ENCODE measurements around the gene CALU.

Gene CALU

DNA sequence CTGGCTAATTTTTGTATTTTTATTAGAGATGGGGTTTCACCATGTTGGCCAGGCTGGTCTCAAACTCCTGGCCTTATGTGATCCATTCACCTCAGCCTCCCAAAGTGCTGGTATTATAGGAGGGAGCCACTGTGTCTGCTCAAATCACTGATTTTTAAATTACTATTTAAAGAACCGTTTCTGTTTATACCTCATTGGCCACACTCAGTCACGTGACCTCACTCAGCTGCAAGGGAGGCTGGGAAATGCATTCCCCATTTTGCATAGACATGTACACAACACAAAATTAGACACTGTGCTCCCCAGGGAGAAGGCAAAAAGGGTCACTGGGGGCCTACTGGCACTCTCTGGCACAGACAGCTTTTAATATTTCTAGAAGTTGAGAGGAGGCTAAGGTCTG lies 13.6 kb upstream of the CALU start:
- no peak for DNase-seq

DNA sequence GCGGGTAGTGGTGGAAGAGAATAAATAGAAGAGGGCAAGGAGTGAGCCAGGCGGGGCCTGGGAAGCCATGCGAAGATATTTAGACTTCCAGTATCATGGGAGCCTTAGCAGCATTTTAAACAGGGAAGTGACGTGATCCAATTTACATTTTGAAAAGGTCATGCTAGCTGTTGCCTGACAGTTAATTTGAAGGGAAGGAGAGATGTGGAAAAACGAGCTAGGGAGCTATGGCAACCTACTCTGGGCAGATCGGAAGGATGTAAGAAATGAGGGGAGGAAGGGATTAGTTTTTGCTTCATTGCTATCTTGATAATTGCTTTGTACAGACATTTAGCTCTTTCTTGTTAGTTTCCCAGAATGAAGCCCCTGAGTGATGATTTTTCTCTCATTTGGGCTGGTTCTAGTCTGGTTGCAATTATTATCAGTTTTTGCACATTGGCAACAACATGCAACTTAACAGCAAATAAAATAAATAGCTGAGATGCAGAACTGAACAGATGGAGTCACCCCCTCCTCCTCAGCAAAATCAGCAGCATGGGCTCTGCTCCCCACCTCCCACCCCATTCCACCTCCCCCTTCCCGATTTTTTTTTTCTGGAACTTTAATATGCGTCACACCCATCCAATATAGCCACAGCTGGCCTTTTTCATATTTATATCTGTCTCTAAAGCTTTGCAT lies 13.0 kb upstream of the CALU start:
- DNase-seq: no peak

DNA sequence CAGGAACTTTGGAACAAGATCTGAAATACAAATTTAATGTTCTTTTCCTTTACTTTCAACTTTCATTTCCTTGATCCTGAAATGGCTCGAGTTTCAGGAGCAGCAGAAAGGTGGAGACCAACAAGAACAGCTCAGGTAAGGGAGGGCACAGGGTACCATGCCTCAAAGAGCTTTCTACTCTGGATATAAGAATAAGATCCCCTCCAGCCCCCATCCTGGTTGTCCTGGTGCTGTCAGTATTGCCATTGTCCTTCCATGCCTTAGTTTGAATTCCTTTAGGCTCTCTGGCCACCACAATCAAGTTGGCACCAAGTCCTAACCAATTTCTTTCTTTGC lies 12.5 kb upstream of the CALU start:
- no peak for DNase-seq

DNA sequence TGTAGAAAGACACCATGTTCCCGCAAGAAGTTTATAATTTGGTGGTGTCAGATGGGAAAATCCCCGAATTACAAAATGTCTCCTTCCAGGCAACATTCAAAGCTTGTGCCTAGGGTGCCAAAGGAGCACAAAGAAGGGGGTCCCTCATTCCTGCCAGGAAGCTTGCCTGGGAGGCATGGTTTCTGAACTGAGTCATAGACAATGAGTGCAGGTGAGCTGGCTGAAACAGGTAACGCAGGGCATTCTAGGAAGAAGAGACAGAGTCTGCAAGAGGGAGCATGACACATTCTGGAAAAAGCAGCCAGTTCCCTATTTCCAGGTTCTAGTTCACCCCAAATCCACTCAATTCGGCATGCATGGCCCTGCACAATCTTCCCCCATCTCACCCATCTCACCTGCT lies 11.9 kb upstream of the CALU start:
- no peak for DNase-seq

DNA sequence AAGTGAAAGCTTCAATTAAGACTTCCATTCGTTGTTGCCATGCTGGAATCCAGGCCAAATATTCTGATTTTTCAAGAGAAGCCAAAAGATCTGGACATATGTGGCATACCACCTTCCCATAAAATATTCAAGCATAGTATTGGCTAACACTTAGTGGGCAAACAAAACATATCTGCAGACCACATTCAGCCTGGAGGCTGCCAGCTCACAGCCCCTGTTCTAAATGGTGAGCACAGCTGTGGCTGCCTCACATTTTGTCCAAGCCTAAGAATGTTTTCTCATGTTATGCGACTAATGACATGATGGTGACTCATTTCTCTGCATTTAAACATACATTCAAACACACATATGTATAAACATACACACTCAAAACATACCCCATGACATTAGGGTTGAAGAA lies 10.6 kb upstream of the CALU start:
- DNase-seq: no peak

DNA sequence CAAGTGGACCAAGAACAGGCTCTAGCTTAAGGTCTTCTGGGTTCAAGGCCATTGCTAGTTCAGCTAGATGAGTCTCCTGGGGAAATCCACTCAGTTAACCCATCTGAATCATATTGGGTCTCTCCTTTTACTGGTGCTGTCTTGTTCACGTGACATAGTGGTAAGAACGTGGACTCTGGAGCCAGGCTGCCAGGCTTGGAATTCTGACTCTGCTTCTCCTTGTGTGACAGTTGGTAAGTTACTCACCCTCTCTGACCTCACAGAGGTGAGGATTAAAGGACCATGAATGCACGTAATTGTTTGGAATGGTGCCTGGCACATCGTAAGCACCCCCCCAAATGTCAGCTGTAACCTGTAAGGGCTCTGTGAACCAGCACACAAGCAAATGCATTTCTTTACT lies 9.7 kb upstream of the CALU start:
- no peak for DNase-seq

DNA sequence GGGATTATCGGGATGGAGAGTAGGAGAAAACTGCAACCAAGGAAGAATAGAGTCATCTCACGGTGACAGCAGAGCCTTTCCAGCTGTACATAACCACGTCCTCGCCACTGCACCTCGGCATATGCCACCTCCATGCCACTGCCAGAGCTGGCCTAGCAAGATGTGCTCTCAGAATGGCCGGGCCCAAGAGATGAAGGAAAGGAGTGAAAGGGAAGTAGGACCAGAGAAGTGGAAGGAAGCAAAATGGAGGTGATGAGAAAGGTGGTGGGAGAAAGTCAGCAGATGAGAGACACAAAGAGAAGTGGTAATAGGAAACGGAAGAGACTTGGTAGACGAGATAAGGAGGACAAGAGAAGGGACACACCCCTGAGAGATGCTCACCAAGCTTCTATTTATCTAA lies 8.0 kb upstream of the CALU start:
- no peak for DNase-seq

DNA sequence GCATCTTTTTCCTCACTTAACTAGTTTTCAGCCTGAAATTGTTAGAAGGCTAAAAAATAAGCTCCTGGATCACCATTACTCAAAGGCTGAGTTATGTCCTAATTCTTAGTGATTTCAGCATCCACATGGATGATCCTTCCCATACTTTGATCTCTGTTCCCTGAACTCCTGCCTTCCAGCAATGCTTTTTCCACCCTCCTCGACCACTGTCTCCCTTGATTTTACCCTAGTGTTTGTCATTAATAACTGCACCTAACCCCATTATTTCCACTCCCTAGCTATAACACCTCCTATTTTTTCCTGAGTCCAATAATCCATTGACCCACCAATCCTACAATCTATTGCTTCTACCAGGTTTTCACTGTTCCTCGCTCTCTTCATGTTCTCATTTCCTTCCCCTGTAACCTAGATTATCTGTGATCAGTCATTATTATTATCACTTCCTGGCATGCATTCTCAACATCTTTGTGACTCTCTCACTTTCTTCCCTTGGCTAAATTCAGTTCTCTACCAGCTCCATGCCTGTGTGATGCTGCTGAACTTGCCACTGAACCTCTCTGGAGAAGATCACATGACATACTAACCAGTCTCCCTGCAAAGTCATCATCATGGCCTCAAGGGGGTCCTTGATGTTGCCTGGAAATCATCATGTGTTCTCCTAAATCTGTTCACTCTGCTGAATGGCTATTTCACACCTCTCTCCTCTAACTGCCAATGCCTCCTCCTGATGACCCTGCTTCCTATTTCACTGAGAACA lies 6.5 kb upstream of the CALU start:
- DNase-seq: no peak

DNA sequence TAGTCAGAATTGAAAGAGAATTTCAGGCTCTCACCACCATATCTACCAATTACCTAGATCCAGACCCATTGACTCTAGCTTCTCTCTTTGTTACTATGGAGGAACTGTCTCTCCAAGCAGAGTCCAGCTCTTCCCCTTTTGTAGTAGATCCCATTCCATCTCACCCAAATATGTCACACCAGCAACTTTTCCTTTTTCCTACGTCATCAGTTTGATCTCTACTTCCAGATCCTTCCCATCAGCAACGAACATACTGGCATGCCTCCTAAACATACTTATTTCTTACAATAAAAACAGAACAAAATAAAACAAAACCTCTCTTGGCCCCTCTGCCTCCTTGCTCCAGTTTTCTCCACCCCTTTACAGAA lies 5.9 kb upstream of the CALU start:
- no peak for DNase-seq

DNA sequence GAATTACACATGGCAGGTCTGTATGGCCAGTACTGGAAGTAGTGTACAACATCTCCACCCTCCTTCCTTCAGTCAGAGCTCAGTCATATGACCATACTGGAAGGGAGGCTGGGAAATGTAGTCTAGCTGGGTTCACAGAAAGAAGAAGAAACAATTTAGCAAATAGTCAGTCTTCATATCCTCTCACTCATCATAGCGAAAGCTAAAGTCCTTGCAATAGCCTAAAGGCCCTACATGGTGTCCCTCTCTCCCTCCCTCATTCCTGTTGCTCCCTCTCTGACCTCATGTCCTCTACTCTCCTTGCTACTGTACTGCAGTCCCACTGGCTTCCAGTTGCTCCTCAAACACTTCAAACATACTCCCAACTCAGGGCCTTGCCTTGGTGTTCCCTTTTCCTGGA lies 4.3 kb upstream of the CALU start:
- DNase-seq: no peak

DNA sequence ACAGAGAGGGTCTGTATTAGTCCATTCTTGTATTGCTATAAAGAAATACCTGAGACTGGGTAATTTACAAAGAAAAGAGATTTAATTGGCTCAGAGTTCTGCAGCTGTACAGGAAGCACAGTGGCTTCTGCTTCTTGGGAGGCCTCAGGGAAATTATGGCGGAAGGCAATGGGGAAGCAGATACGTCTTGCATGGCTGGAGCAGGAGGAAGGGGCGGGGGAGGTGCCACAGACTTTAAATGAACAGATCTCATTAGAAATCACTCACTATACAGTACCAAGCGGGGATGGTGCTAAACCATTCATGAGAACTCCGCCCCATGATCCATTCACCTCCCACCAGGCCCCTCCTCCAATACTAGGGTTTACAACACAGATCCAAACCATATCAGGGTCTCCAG lies 3.7 kb upstream of the CALU start:
- no peak for DNase-seq

DNA sequence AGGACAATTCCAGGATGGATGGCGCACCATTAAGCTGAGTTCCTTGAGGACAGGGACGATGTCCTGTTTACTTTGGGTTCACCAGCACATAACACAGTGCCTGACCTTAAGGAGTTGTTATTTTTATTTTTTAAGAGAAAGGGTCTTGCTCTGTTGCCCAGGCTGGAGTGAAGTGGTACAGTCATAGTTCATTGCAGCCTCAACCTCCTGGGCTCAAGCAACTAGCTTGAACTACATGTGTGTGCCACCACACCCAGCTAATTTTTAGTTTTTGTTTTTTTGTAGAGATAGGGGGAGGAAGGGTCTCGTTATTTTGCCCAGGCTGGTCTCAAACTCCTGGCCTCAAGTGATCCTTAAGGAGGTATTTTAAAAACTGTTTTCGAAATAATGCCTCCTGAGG lies 1.7 kb upstream of the CALU start:
- DNase-seq: no peak

DNA sequence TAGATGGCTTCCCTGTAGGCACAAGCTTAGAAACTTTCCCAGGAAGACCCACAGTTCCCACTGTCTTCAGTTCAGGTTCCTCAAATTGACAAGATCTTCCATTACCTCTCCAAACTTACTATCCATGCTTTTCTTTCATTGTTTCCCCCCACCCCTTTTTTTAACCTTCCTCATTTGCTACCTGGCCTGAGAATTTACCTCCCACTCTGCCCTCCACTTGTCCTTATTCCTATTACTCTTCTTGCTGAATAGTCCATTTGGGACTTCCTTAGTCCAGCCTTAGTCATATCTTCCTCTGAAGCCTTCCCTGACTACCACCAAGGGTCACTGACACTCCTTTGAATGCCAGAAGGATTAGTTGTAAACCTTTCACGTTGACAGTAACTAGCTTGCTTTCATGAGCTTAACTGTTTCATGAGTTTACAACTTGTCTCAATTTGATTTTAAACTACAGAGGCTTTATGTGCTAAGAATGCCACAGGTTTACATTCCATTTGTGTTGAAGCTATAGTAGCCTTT lies 1.2 kb upstream of the CALU start:
- DNase-seq: no peak

DNA sequence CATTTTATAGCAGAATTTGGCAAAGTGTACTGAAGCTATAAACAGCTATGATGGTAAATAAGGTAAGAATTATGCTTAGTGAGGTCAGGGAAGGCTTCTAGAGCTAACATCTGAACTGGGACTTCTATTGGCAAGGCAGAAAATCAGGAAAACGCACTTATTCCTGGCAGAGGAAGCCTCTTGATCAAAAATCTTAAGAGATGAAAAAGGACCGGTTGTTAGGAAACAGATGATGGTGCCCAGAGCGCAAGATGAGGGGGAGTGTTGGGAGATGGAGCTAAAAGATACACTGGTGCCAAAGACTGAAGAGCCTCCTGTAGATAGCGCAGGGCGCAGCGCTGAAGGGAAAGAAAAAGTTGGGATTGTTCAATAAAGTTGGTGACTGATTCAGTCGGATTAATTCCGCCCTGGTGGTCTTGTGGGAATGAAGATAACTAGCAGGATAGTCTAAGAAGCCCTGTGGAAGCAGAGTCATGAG lies 550 bp upstream of the CALU start:
- DNase-seq: no peak

DNA sequence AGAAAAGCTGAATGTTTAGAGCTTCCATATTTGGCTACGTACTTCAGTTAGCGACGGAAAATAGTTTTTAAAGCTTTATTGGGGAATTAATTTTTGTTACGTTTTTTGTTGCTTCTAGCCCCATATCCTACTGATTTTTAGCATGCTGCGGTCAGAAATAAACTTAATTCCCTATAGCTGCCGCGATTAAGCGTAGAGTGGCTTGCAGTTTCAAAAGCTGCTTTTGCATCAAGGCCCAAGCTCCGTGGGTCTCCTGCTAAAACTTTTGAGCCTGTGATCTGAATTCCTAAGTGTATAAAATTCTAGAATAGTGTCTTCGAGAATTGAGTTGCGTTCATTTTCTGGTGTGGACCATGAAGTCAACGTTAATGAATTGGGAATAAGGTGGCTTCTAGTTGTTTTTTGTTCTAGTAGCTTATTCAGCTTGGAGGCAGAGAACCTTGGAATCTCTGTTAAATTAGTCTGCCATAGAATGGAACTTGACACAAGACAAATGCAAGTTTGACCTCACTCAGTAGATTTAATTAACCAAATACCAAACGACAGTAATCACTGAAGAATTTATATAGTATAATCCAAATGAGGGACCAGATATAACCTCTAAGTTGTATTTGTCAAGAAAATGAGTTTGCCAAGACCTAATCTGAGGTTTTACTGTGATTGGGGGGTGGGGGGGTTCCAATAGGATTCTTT lies 977 bp downstream of the CALU start:
- no peak for DNase-seq

DNA sequence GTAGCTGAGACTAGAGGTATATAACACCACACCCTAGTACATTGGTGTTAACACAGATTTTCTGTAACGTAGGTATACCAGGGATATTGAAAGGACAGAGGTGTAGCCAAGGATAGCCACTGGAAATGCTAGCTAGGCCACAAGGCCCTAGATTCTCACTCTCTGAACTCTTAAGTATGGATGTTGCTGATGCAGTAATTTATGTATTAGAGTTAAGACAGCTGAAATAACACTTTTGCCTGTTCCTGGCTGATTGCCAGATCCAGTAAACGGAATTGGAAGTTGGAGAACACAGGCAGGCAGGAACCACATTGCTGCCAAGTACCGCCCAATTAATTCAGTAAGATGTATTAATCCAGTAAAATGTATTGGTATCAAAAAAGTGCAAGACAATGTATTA lies 1.8 kb downstream of the CALU start:
- DNase-seq: no peak

DNA sequence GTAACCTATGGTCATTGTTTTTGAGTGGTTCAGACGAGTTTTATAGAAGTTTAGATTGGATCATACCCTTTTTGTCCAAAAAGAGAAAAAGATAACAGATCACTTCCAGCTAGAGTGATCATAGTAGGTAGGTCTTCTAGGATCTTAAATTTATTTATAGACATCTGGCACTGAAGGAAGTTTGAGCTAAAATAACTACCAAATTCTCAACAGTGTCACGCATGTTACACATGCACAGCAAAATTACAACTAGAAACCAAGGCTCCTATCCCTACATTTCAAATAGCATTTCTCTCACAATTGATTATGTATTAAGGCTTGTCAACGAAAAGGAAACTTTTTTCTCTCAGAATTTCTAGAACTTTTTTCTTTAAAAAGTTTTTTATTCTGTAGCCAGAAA lies 2.3 kb downstream of the CALU start:
- no peak for DNase-seq

DNA sequence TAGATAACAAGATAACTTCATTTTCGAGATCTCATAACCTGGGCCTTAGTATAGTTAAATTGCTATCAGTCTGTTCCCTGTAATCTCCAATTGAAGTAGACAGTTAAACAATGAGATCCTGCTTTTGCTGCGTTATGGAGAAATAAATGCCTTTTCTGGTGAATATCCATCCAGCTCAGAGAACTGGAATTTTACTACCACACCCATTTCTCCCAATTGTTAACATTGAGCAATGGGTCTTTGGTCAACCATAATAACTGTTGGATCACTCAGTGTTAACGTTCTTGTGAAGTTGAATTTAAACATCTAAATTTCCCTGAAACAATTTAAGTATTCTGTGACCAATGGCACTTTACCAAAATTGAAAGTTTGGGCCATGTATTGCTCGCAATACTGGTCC lies 3.0 kb downstream of the CALU start:
- no peak for DNase-seq

DNA sequence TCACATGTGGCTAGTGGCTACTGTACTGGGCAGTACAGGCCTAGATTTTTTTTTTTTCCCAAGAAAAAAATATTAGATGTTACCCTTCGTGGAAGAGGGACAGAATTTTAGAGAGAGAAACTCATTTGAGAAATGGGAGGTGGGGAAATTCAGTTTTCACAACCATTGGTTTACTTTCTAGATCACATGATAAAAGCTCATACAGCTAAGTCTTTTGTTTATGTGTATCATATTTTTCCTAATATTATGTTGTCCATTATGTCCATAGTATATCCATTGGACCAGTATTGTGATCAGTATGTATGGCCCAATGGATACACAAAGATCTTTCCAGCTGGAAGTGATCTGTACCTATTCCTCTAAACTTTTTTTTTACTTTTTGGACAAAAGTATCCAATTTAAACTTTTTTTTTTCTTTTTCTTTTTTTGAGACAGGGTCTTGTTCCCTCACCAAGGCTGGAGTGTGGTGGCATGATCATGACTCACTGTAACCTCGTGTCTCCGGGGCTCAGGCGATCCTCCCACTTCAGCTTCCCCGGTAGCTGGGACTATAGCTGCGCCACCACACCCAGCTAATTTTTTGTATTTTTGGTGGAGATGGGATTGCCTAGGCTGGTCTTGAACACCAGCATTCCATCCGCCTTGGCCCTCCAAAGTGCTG lies 4.1 kb downstream of the CALU start:
- DNase-seq: no peak

DNA sequence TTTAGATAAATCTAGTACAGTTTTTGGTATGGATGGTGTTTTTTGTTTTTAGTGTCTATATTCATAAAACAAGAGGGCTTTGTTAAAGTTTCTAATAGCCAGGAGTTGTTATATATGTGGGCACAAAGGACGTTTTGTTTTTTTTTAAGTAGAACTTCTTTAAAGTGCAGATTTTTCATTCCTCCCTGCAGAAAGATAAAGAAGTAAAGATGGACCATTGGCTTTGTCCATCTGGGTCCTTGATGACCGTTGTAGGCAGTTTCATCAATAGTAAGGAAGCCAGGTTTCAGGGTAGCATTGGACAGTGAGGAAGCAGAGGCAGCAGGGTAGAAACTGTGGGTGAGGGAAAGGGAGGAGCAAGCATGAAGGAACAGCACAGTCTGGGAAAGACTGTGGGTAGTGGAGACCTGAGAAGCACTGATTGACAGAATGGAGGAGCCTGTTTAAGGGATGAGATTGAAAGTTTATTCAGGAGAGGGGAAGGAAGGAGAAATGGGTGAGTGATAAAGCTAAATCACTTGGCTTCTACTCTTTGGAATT lies 5.3 kb downstream of the CALU start:
- no peak for DNase-seq

DNA sequence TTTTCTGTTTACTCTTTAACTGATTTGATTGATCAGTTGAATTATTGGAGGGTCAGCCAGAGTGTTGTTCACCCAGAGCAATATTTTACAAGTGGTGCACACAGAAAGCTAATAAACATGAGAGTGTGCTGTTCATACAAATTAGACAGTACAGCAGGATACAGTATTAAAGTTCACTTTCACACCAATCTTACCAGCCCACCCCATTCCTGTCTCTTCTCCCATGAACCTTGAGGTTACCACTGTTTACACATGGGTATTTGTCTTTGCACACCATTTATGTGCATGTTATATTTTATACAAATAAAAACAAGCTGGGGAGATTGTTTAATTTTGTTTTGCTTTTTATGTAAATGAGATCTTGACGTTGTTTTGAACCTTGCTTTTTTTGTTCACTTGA lies 6.5 kb downstream of the CALU start:
- DNase-seq: no peak

DNA sequence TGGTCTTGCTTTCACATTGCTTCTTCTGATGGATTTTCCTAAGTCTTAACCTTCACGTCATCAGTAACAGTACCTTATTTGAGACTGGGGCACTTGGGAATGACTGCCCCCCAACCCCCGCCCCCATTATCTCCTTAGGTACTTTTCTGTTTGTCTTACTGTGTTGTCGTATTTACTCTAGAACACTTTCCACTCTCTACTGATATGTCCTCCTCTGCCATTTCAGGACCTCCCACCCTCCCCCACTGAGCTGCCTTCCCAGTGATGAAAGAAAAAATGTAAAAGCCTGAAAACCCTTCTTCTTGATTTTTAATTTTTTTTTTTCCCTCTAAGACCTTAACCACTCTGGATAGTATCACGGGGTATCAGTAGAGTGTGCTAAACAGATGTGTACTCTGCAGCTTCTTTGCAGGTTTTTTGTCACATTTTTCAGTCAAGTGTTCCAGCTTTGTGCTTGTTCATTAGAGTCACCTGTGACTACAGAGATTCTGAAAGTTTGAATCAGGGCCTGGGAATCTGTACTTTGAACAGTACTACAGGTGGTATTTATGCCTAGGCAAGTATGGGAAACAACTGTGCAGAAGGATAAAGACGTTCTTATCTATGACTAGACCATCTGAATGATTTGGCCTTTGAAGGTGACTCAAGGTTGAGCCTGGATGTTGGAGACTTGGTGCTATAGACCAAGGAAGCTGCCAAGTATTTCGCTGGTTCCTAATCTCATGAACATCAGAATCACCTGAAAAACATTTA lies 8.3 kb downstream of the CALU start:
- no peak for DNase-seq

DNA sequence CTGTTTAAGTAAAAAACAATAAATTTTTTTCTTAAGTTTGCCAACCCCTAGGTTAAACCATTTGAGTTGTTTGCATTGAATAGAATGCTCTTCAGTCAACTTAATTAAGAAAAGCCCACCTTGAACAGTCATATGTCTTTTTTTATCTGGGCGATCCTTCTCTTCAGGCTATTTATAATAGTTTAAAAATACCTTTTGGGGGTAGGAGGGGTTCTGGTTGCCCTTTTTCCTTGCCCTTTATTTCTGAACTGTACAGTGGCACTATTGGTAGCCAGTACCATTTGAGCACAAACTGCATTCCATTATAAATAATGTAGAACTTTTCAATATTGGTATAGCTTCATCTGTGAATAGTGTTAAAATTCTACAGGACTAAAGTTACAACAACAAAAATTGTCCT lies 13.1 kb downstream of the CALU start:
- no peak for DNase-seq

Data from T-helper 1 cell (primary cell).